ENCODE measurements around the gene DAZL. TPM values are rescaled to one million over a fixed set of nuclear protein-coding genes. Genes with fewer than 3 reads are reported as not detected.
A peak's percentile ranks its signal among the peaks of the same experiment; 100 is the strongest.

Gene DAZL
- total RNA-seq, 1 experiment from 2014 or later = not detected

DNA sequence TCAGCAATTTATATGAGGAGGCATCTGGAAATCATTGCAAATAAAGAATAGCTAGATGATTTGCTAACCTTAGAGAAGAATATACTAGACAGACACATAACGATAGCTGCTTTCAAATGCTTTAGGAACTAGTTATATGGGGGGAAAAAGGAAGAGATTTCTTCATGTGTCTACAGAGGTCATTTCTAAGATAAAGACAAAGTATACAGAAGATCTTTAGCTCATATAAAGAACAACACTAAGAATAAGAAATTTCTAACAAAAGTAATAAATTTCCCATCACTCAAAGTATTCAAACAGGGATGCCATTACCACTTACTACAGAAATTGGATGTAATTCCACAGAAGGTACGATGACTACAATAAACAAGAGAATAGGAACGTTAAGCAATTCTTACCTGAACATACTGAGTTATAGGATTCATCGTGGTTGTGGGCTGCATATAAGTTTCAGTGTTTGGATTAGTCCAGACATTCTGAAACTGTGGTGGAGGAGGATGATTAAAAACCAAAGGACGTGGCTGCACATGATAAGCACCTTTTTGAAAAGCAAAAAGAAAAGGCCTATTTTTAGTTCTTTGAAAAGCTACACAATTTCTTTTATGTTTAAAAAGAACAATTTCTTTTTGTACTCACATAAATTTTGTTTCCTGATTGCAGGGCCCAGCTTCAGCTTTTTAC lies 8.7 kb downstream of the DAZL start:
- DNase-seq (ENCODE audit: low read depth) = no peak

DNA sequence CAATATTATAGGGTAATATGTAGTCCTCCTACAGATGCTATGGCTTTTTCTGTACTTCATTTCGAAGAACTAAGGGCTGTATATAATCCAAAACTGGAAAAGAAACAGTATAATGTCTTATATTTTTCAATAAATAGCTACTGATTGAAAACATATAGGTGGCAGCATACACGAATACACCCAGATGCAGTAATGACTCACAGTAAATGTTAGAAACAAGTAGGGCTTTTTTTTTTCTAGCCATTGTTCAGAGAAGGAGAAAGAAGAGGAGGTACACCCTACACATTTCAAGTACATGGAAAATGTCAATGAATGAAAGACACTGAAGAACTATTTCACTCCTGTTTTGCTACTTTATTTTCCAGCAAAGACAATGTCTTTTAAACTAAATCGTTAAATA lies 9.4 kb downstream of the DAZL start:
- no peak for DNase-seq (ENCODE audit: low read depth)

DNA sequence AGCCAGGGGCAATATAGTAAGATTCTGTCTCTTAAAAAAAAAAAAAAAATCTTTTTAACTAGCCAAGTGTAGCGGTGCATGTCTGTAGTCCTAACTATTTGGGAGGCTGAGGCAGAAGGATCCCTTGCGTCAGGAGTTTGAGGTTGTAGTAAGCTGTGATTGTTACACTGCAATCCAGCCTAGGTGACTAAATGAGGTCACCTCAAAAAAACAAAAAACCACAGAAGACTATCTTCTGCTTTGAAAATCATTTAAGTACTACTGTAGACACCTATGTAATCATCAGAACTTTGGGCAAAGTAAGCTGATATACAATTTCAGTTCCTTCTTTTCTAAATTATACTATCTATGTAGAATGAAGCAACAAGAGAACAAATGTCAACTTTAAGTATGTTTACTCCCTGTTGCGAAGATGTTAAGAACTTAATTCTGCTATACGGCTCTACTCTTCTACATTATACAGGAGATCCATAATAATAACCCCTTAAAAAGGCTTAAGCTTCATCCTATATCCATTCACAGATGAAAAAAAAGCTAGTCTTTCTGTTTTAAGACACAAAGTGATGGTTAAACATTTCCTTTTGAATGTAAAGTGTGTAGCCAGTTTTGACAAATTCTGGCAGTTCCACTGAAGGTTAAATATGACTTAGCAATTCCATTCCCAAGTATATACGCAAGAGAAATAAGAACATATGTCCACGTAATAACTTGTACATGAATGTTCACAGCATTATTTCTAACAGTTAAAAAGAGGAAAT lies 15.2 kb downstream of the DAZL start:
- no peak for DNase-seq (ENCODE audit: low read depth)

DNA sequence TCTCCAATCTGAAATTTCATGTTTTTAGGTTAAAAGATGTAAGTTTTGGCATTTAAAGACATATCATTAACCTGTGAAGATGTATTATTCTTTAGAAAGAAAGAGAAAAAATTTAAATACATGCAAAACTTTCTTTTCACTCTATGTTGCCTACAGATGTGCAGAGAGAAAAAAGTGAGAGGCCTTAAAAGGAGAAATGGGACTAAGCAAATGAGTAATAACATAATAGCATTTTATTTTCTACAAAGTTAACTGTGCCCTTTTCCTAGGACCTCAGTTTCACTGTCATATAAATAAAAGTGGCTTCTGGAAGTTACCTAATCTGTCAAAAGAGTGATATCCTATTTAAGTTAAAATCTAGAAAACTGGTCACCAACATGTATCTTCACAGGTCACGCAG lies 16.1 kb downstream of the DAZL start:
- DNase-seq (ENCODE audit: low read depth) = no peak

DNA sequence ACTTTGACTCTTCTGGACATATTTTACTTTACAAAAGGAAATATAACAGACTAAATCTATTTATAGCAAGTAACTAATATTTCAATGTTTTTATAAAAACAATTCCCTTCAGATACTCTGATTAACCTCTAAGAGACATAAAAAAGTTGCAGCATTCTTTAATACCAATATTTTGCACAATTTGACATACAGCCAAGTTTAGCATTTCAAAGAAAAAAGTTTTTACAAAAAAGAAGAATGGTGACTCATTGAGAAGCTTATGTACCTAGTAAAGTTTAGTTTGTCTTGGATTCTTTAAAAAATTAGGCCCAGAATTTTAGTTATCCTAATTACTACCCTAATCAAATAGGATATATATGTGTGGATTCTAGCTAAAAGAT lies 17.6 kb downstream of the DAZL start:
- no peak for DNase-seq (ENCODE audit: low read depth)

DNA sequence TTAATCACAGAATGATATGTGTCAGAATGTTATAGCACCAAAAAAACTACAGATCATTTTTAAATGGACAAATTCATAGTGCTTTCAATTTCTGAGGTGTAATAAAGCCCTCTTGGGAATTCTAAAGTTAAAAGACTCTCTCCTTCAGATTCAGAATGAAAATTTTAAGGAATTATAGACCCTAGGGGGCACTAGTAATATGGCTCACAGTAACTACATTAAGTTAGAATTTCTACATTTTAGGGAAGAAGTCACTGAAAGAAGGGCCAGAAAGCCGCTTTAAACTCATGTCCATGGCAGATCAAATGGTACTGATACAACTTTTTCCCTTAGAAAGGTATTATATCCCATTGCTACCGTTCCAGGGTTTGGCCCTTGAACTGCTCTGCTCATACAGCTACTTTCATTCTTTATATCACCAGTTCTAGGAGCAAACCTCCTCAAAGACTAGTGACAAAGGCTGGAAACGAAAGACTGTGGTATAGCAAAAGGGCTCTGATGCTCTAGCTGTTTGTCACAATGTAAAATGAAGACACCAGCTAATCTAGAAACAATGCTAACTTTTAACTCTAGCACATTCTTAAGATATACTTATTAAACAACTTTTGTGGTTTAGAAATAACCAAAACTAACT lies 18.1 kb downstream of the DAZL start:
- DNase-seq (ENCODE audit: low read depth) = no peak

DNA sequence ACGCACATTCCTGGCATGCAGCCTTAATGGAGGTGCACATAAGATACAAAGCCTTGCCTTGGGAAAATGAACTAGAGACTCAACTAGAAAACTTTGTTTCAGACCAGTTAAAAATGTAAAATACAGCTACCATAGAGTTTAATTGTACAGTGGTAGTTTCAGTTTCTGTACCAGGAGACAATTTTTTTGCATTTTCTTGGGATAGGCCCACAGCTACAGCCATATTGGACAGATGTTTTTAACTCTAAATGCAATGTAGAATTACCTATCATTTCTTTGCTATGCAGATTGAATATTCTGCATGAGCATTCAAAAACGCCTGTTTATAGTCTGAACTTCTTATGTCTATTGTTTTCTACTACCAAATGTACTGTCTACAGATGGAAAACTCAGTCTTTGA lies 20.3 kb downstream of the DAZL start:
- no peak for DNase-seq (ENCODE audit: low read depth)

DNA sequence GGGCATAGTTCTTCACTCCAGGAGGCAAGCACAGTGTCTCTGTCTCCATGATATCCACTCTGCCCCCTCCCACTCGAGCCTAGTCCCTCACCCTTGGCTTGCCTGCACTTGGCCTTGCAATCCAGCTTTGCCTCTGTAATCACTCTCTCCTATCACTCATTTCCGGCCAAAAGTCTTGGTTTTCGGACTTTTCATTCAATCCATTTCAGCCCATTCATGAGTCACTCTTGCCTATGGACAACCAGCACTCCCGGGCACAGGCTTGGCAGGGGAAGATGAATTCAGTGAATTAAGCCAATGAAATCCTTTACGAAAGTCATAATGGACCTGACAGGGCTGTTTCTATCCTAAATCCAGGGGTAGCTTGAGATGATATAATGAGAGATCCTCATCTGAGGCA lies 21.7 kb downstream of the DAZL start:
- DNase-seq (ENCODE audit: low read depth) = peak; percentile 20

DNA sequence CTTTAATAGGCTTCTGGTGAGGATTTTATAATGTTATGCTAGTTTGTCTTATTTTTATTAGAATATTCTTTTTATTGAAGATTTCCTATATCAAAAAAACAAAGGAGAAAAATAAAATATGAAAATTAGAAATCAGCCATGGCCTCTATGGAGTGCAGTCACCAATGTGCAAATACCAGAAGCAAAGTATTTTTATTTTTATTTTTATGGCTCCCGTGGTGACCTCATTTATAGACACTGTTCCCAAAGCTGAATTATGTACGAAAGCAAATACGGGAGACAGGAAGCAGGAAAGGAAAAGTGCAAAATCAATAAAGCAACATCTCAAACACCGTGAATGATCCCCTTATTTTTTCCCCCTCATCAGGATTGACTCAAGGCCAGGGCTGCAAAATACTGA lies 35.1 kb downstream of the DAZL start:
- no peak for DNase-seq (ENCODE audit: low read depth)

DNA sequence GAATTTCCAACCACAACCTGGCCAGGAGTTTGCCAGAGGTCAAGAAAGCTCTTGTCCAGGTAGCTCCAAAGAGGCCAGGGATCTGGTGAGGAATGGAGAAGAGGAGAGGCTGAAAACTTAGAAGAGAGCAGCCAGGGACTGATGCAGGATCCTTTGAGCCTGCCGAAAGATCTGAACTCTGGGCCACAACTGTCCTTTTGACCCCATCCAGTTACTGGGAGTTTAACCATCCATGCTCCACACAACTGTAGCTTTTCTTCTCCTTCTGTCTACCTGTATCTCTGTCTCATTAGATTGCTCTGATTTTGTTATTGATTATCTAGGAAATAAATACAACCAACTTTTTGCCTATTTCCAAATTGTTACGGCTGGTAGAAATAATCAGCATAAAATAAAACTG lies 36.7 kb downstream of the DAZL start:
- DNase-seq (ENCODE audit: low read depth) = no peak

DNA sequence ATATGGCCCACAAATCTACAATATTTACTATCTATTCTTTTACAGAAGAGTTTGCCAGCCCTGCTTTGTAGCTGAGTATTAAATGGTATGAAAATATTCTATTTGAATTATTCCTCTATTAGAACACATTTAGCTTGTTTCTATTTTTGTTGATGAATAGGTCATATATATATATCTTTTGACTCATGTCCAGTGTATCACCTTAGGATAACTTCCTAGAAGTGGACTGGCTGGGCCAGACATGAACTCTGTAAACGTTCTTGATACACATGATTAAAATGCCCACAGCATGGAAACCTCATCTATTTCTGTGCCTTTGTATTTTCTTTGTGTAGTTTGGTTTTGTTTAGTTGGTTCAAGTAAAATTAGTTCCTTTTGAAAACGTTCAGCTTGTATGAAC lies 37.1 kb downstream of the DAZL start:
- DNase-seq (ENCODE audit: low read depth) = no peak

DNA sequence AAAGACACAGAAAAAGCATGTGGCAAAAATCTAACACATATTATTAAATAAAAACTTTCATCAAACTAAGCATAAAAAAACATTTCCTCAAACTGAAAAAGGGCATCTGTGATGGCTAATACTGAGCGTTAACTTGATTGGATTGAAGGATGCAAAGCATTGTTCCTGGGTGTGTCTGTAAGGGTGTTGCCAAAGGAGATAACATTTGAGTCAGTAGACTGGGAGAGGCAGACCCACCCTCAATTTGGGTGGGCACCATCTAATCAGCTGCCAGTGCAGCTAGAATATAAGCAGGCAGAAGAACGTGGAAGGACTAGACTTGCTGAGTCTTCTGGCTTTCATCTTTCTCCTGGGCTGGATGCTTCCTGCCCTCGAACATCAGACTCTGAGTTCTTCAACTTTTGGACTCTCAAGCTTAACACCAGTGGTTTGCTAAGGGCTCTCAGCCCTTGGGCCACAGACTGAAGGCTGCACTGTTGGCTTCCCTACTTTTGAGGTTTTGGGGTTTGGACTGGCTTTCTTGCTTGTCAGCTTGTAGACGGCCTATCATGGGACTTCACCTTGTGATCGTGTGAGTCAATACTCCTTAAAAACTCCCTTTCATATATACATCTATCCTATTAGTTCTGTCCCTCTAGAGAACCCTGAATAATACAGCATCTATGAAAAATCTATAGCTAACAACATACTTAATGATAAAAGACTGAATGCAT lies 45.4 kb downstream of the DAZL start:
- no peak for DNase-seq (ENCODE audit: low read depth)

DNA sequence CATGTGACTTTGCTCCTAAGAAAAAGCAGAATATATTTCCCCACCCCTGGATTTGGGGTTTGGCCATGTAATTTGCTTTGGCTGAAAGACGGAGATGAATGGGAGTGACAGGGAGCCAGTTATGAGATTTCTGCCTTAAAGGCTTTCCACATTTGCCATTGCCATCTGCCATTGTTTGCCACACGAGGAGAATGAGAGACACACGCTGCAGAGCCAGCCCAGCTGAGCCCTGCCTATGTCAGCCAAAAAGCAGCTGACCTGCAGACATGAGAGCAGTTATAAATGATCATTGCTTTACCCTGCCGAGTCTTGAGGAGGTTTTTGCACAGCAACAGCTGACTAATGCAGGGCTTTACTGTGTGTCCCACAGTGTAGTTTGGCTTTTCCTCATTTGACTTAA lies 51.1 kb downstream of the DAZL start:
- DNase-seq (ENCODE audit: low read depth) = no peak

DNA sequence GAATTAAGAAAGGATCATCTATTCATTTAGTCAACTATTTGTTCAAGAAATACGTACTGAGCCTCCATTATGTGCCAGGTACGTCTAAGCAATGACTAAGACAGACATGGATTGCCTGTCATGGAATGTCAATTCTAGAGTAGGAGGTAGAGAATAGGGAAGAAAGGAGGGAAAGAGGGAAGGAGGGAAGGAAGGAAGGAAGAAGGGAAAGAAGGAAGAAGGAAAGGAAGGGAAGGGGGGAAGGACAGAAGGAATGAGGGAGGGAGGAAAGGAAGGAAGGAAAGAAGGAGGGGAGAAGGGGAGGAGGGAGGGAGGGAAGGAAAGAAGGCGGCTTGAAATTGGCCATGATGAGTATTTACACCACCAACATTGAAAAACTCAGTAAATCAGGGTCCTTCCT lies 52.5 kb downstream of the DAZL start:
- DNase-seq (ENCODE audit: low read depth) = no peak

DNA sequence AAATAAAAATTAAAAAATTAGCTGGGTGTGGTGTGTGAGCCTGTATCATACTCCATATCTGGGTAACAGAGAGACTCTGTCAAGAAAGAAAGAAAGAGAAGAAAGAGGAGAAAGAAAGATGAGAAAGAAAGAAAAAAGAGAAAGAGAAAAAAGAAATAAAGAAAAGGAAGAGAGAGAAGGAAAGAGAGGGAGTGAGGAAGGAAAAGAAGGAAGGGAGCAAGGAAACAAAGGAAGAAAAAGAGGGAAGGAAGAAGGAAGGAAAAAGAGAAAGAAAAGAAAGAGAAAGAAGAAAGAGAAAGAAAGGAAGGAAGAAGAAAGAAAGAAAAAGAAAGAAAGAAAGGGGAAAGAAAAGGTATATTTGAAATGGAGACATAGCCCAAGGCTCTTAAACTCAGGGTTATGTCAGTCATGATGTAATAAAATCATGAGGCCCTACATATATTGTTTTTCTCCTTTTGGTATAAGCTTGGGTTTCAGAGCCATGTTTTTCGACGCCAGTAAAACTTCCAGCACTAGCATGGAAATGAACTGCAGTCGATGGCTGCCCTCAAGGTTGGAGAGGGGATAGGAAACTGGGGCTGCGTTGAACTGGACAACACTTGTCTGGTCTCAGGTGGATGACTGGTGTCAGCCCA lies 53.8 kb downstream of the DAZL start:
- DNase-seq (ENCODE audit: low read depth) = no peak

DNA sequence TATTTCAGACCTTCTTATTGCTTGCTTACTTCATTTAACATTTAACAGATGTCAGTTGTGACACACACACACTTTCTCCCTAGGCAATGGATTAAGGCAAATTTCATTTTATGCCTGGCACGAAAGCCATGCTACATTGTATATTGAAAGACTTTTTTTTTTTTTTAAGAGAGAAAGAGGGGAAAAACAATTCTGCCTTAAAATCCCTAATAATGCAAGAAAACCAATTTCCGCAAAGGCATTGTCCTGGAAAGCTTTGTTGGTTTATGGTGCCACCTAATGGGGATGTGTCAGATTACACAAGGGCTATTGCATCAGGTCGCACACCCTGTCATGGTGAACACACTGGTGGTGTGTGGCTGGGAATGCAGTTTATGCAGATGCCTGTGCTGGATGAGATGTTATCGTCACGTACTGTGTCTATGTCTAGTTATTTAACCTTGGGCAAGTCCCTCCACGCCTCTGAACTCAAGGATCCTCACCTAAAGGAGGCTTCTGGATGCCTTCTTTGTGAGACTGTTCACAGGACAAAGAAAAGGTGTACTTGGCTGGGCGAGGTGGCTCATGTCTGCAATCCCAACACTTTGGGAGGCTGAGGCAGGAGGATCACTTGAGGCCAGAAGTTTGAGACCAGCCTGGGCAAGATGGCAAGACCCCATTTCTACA lies 54.4 kb downstream of the DAZL start:
- peak; percentile 72 for DNase-seq (ENCODE audit: low read depth)

DNA sequence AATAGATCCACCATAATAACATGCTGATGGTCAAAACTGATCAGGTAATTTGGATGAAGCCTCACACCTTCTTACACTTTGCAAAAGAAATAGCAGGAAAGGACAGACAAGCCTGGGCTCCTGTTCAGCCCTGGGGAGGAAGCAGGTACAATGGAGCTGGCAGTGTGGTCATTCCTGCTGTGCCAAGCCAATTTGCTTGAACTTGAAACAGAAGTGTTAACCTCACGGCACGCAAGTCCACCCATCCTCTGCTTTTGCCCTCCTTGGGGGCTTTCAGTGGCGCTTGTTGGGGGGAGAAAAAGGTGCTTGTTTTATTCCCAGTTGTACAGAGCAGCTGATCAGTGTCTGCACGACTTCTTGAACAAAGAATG lies 54.9 kb downstream of the DAZL start:
- no peak for DNase-seq (ENCODE audit: low read depth)

DNA sequence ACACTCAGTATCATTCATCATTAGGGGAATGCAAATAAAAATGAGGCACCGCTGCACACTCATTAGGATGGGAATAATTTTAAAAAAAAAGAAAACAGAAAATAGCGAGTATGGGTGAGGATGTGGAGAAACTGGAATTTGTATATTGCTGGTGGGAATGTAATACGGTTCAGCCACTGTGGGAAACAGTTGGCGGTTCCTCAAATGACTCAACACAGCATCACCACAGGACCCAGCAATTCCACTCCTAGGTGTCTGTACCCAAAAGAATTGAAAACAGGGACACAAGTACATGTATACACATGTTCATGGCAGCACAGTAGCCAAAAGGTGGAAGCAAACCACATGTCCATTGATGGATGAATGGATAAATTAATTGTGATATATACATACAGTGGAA lies 56.5 kb downstream of the DAZL start:
- peak; percentile 67 for DNase-seq (ENCODE audit: low read depth)

DNA sequence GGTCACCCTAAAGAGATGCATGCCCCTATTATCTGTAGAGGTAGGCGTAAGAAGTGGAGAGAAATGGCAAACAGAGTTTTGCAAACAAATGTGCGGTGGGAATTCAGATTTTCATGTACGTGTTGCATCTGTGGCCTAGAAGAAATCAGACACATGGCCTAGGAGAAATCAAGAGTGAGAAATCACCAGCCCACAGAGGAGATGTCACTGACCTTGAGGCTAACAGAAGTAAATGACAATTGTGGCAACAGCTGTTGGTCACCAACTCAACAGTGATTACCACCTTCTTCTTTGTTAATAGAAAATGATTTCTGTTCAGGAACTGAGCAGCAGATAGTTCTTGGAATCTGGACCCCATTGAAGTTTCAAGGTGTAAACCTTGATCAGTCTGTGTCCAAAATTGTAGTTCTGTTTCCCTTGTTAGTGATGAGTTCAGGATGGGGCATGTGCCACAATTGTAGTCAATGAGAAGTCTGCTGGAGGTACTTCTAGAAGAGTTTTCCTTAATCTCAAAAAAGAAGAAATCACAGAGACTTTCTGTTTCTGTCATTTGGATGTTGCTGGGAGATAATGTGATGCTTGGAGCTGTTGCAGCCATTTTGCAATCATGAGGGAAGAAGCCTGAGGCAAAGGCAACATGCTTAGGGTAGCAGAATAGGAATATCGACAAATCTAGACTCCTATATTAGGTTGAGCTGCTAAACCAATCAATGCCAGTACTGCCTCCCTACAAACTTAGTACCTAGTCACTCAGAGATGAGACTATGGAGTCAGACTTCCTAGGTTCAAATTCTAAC lies 57.5 kb downstream of the DAZL start:
- DNase-seq (ENCODE audit: low read depth) = no peak

DNA sequence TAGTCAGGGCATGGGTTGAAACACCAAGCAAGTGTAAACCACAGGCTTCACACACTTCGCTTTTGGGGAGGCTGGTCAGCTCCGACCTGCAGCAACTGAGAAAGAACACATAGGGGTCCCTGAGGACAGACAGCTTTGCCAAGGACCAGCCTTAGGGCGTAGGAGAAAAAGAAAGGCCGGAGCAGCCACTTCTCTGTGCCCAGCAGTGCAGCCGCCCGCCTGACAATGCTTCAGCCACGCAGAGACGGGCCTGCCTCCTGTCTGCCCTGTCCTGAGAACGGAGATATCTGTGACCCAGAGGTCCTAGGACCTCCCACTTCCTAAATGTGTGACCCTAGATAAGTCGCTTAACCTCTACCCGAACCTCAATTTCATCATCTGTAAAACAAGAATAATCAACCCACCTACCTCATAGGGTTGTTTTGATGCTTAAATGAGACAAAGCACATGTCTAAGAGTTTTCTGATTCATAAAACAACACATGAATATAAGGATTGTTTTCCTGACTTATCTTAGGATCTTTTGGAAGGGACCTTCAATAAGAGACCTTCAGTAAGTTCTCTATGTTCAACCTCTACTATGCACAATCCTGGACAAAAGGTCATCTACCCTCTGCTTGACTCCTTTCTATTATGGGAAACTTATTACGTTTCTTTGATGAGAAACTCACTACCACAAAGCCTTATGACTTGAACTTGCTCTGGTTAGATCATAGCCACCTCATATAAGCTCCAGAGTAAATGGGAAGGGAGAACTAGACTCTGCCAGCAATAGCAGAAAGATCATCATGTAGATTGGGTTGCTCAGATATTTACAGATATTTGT lies 58.8 kb downstream of the DAZL start:
- no peak for DNase-seq (ENCODE audit: low read depth)

Data from Daoy (cell line).